HepG2 (cell line): ENCODE results near the gene TLL2. TPM values are rescaled to one million over a fixed set of nuclear protein-coding genes. Genes with fewer than 3 reads are reported as not detected.

Experiments used
- ATAC-seq: fragments of 200-7000 bp; cut with Tn5 transposase; 3 replicates; pipeline ENCODE4 v1.9.1; 2020; ENCODE audit warnings: mild to moderate bottlenecking, moderate library complexity
- BruUV-seq: library from RNA; stranded (reverse); fragments of 400-500 nt; replicated peaks from 2 replicates; lab custom pipeline; 2021; lab: Mats Ljungman, UMichigan
- CTCF ChIA-PET: fragments of 300-600 bp; formaldehyde crosslinking; extraction: SDS; loops from one replicate; lab custom pipeline; 2021; ENCODE audit warnings: low total read pairs, inconsistent platforms, low intra/inter-chr PET ratio; lab: Yijun Ruan, JAX
- POLR2A ChIA-PET: fragments of 350-600 bp; sonication (Branson Sonifier 250); formaldehyde crosslinking; loops from one replicate; lab custom pipeline; 2020; ENCODE audit warnings: antibody characterized with exemption, inconsistent platforms; lab: Yijun Ruan, JAX
- DNase-seq: peaks from one replicate; pipeline ENCODE4 v3.0.0-alpha.2; 2015; ENCODE audit warnings: low spot score
- FAIRE-seq: peaks from 3 replicates; lab custom pipeline; 2011; peaks lifted over from hg19 to GRCh38; lab: Jason Lieb, UNC
- H2AFZ ChIP-seq: one replicate; pipeline ENCODE4 v1.6.1; 2011; ENCODE audit warnings: low read length, inconsistent platforms
- H3K27ac ChIP-seq: fragments of 300-600 bp; 3 replicates; pipeline ENCODE4 v1.8.0; 2011; ENCODE audit warnings: mixed run types, mild to moderate bottlenecking, mixed read lengths, low read length, inconsistent platforms; ENCODE audit not compliant: insufficient read depth; ENCODE audit errors: extremely low read length
- H3K27me3 ChIP-seq, 2 experiments: fragments of 200-600 bp in 1 of 2; 2 replicates in 1 of 2; 3 replicates in 1 of 2; pipeline versions ENCODE4 v1.6.0 to v1.8.0; 2011; ENCODE audit warnings: low read length in 2 of 2, mild to moderate bottlenecking in 2 of 2, moderate library complexity in 2 of 2, inconsistent platforms in 1 of 2; ENCODE audit not compliant: insufficient read depth in 2 of 2, control insufficient read depth in 1 of 2
- H3K36me3 ChIP-seq, 2 experiments: fragments of 200-600 bp in 1 of 2; replicated peaks in 1 of 2; 2 replicates in 1 of 2; 3 replicates in 1 of 2; pipeline versions ENCODE4 v1.5.1 to v1.8.0; 2011; ENCODE audit warnings: low read length in 2 of 2, inconsistent platforms in 1 of 2; ENCODE audit not compliant: insufficient read depth in 2 of 2, control insufficient read depth in 1 of 2
- H3K4me1 ChIP-seq: 2 replicates; pipeline ENCODE4 v1.5.1; 2012; ENCODE audit warnings: low read length, inconsistent platforms; ENCODE audit not compliant: insufficient read depth
- H3K4me2 ChIP-seq: 2 replicates; pipeline ENCODE4 v1.6.0; 2011; ENCODE audit warnings: low read depth, low read length, inconsistent platforms
- H3K4me3 ChIP-seq, 3 experiments: fragments of 200-600 bp in 1 of 3; sonication (generic), shearing (Covaris generic) in 1 of 3; replicated peaks in 1 of 3; 2 replicates each; pipeline ENCODE4 v1.5.1; 2011 to 2016; ENCODE audit warnings: low read length in 3 of 3, inconsistent platforms in 2 of 3, low read depth in 2 of 3, mild to moderate bottlenecking in 2 of 3, control low read depth in 1 of 3, mixed read lengths in 1 of 3; ENCODE audit not compliant: insufficient read depth in 1 of 3
- H3K79me2 ChIP-seq: one replicate; pipeline ENCODE4 v1.6.1; 2011; ENCODE audit warnings: low read length, inconsistent platforms; ENCODE audit not compliant: insufficient read depth
- H3K9ac ChIP-seq: 2 replicates; pipeline ENCODE4 v1.6.0; 2011; ENCODE audit warnings: mild to moderate bottlenecking, low read depth, low read length, inconsistent platforms; ENCODE audit not compliant: insufficient read depth
- H3K9me3 ChIP-seq: 2 replicates; pipeline ENCODE4 v1.5.1; 2012; ENCODE audit warnings: mild to moderate bottlenecking, low read length
- H4K20me1 ChIP-seq: 2 replicates; pipeline ENCODE4 v1.6.0; 2011; ENCODE audit warnings: inconsistent platforms, mild to moderate bottlenecking, low read length, moderate library complexity; ENCODE audit not compliant: insufficient read depth
- ARHGAP35 ChIP-seq: sonication (generic); formaldehyde crosslinking; IDR thresholded peaks from 2 replicates; pipeline ENCODE4 v1.9.0; 2022; ENCODE audit warnings: mild to moderate bottlenecking, inconsistent platforms, moderate library complexity, missing genetic modification reagents, borderline replicate concordance
- CAMTA2 ChIP-seq: sonication (generic); formaldehyde crosslinking; IDR thresholded peaks from 2 replicates; pipeline ENCODE4 v1.4.0; 2020; ENCODE audit warnings: mild to moderate bottlenecking, missing genetic modification reagents, borderline replicate concordance
- MAFK ChIP-seq, 2 experiments: IDR thresholded peaks in 1 of 2; conservative IDR thresholded peaks in 1 of 2; 2 replicates each; pipeline ENCODE4 v1.6.1; 2011; ENCODE audit warnings: improper control_type of control experiment in 2 of 2, low read length in 2 of 2
- PHB2 ChIP-seq: fragments of 450-650 bp; IDR thresholded peaks from 2 replicates; pipeline ENCODE4 v1.6.1; 2018; ENCODE audit not compliant: partially characterized antibody
- TOPORS ChIP-seq: sonication (generic); formaldehyde crosslinking; IDR thresholded peaks from 2 replicates; pipeline ENCODE4 v1.8.0; 2023; ENCODE audit warnings: mild to moderate bottlenecking, missing genetic modification reagents
- ZNF251 ChIP-seq: sonication (generic); formaldehyde crosslinking; IDR thresholded peaks from 2 replicates; pipeline ENCODE4 v1.9.0; 2021; ENCODE audit warnings: mild to moderate bottlenecking, missing genetic modification reagents
- WGBS: methylation state at CpG from one replicate; pipeline ENCODE4 v1.1.6; 2017; ENCODE audit warnings: low lambda C conversion rate; 5-methylcytosine and 5-hydroxymethylcytosine counted together
- in situ Hi-C: cut with HindIII; loops from 2 replicates; pipeline ENCODE4 v1.10.0; 2017; ENCODE audit warnings: low pct_unique_long_range_greater_than_20kb; ENCODE audit not compliant: extremely low pct_ligation_motif_present
- intact Hi-C: fragments of 100-400 bp; cut with micrococcal nuclease; formaldehyde crosslinking; loops from one replicate; pipeline ENCODE4 v1.10.0; 2022; ENCODE audit not compliant: unreplicated experiment
- polyA plus RNA-seq, 8 experiments: library from polyadenylated mRNA; depleted of rRNA in 3 of 8; stranded (reverse) in 7 of 8; unstranded in 1 of 8; fragments of >200 nt; fragmentation: Illumina TruSeq in 4 of 8; extraction: Trizol in 4 of 8; gene quantifications; 2 replicates each; pipeline versions ENCODE4 v1.2.1 to v1.2.3, GENCODE V29; 2011 to 2016; ENCODE audit warnings: low read depth in 4 of 8, missing spikeins in 1 of 8, mixed read lengths in 1 of 8; ENCODE audit not compliant: insufficient read depth in 1 of 8
- total RNA-seq, 5 experiments: library from RNA; depleted of rRNA; stranded (reverse); fragments of >200 nt; fragmentation: Illumina TruSeq; extraction: Trizol; gene quantifications; 2 replicates each; pipeline ENCODE4 v1.2.3, GENCODE V29; 2016; ENCODE audit warnings: low read depth in 1 of 5

Gene TLL2
- total and polyA plus RNA-seq, 2 of the 13 experiments (the other 11 are each of a cell fraction or from before 2014, with no cell fraction given) = 0.09 TPM; not detected in 1

DNA sequence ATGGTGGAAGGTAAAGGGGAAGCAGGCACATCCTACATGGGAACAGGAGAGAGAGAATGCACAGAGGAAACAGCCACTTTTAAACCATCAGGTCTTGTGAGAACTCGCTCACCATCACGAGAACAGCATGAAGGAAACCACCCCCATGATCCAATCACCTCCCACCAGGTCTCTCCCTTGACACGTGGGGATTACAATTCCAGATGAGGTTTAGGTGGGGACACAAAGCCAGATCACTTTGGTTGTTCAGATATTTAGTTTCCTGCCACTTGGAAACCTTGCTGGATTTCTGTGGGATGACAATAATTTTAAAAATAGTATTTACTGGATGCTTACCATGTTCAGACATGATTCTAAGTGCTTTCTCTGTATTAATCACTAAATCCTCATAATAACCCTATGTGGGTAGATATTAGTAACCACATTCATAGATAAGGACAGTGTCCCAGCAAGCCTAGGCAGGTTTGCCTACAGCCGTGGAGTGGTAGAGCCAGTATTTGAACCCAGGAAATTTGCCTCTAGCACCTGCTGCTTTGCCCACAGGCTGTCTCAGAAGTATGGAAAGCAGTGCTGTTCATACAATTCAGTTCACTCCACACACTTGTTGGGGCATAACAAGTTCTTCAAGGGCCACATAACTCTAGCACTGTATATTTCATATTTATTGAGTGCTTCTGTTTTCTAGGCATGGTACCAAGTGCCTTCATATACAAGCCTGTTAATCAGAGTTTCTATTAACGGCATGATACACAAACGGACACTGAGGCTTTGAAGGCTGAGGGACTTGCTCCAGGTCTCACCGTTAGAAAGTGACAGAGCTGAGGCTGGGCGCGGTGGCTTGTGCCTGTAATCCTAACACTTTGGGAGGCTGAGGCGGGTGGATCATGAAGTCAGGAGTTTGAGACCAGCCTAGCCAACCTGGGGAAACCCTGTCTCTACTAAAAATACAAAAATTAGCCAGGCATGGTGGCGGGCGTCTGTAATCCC lies 8.3 kb downstream of the TLL2 start:
- peaks cover 31% of the 10 kb centered on the region for H3K4me1 ChIP-seq
- H3K27ac ChIP-seq = no peak overlapping the region
- H2AFZ ChIP-seq = no peak overlapping the region
- DNase-seq (no peak), FAIRE-seq (no peak), ATAC-seq (no peak)
- 37% methylated on average over 10 of the region's 12 CpGs for WGBS
- in situ Hi-C loops (no loop called here), intact Hi-C loops (no loop called here)
- H4K20me1 ChIP-seq = no peaks in the 10 kb centered on the region
- H3K4me3 ChIP-seq = no peak overlapping the region
- ChIA-PET CTCF (no interaction called here), POLR2A (no interaction called here)
- H3K9ac ChIP-seq = no peak overlapping the region
- no peaks in the 10 kb centered on the region for H3K9me3 ChIP-seq
- BruUV-seq = no TSS peak
- no peaks in the 10 kb centered on the region for H3K79me2 ChIP-seq
- peaks cover 4 to 8% of the 10 kb centered on the region in 2 experiments; a peak in 2 of 5 replicates for H3K27me3 ChIP-seq
- H3K36me3 ChIP-seq = no peaks in the 10 kb centered on the region
- H3K4me2 ChIP-seq = no peak overlapping the region
- no peak for TF ChIP-seq TOPORS (CRISPR knock-in tag)
- no peak for TF ChIP-seq ZNF251 (CRISPR knock-in tag)
- TF ChIP-seq CAMTA2 = no peak
- no peak for TF ChIP-seq PHB2
- TF ChIP-seq MAFK (conservative IDR thresholded peaks at IDR 0.05 in 1 of 2, IDR thresholded peaks at IDR 0.05 in 1 of 2; ENCODE audit: low read length in 2 of 2) = no peak
- no peak for TF ChIP-seq ARHGAP35 (CRISPR knock-in tag)
